IPS-18a (cell line): ENCODE results near the gene ATP8A1.
"Not testable (repeated sequence)": the region's sequence is repeated elsewhere in the genome, so short reads cannot be mapped to it uniquely, and the experiment has no call there.

Experiments
- H3K27ac ChIP-seq: one replicate; pipeline ENCODE4 v1.5.1; 2013; ENCODE audit warnings: low read length
- H3K27me3 ChIP-seq: one replicate; pipeline ENCODE4 v1.6.1; 2013; ENCODE audit warnings: mild to moderate bottlenecking, low read length; ENCODE audit not compliant: control insufficient read depth, insufficient read depth
- H3K36me3 ChIP-seq: one replicate; pipeline ENCODE4 v1.6.1; 2013; ENCODE audit warnings: low read depth, low read length; ENCODE audit not compliant: control insufficient read depth
- H3K4me1 ChIP-seq: one replicate; pipeline ENCODE4 v1.6.1; 2013; ENCODE audit warnings: low read depth, low read length; ENCODE audit not compliant: control insufficient read depth
- H3K4me3 ChIP-seq: one replicate; pipeline ENCODE4 v1.5.1; 2013; ENCODE audit warnings: low read length
- H3K9ac ChIP-seq: one replicate; pipeline ENCODE4 v1.6.1; 2013; ENCODE audit warnings: mild to moderate bottlenecking, low read length, moderate library complexity
- H3K9me3 ChIP-seq: one replicate; pipeline ENCODE4 v1.6.1; 2013; ENCODE audit warnings: low read depth, low read length; ENCODE audit not compliant: control insufficient read depth

ATP8A1 gene

GRCh38 chr4:42478509-42478908, 178.4 kb downstream of the ATP8A1 start:
- H3K27ac ChIP-seq, result no peak overlapping the region
- H3K9me3 ChIP-seq, result no peaks in the 10 kb centered on the region
- no peak overlapping the region for H3K9ac ChIP-seq
- H3K27me3 ChIP-seq, result no peaks in the 10 kb centered on the region
- H3K4me3 ChIP-seq, result no peak overlapping the region
- no peaks in the 10 kb centered on the region for H3K36me3 ChIP-seq
- H3K4me1 ChIP-seq, result peaks cover 20% of the 10 kb centered on the region

GRCh38 chr4:42474406-42474805, 182.5 kb downstream of the ATP8A1 start:
- Histone ChIP-seq H3K27ac (no peak overlapping the region), H3K4me3 (no peak overlapping the region), H3K9ac (no peak overlapping the region), H3K27me3 (no peaks in the 10 kb centered on the region), H3K36me3 (no peaks in the 10 kb centered on the region), H3K4me1 (peaks cover 6% of the 10 kb centered on the region), H3K9me3 (no peaks in the 10 kb centered on the region)

- no peak overlapping the region for H3K9ac ChIP-seq
- no peaks in the 10 kb centered on the region for H3K9me3 ChIP-seq
- H3K4me3 ChIP-seq, result no peak overlapping the region
- H3K27me3 ChIP-seq, result no peaks in the 10 kb centered on the region
- no peaks in the 10 kb centered on the region for H3K36me3 ChIP-seq
- H3K27ac ChIP-seq, result no peak overlapping the region
- H3K4me1 ChIP-seq, result no peaks in the 10 kb centered on the region
Observed at GRCh38 chr4:42473071-42473684, 183.7 kb downstream of the ATP8A1 start.

- Histone ChIP-seq H3K27me3 (no peaks in the 10 kb centered on the region), H3K4me3 (no peak overlapping the region), H3K27ac (no peak overlapping the region), H3K9me3 (no peaks in the 10 kb centered on the region), H3K9ac (no peak overlapping the region), H3K4me1 (no peaks in the 10 kb centered on the region), H3K36me3 (no peaks in the 10 kb centered on the region)
Observed at GRCh38 chr4:42471896-42472295, 185.0 kb downstream of the ATP8A1 start.

- Histone ChIP-seq H3K4me1 (no peaks in the 10 kb centered on the region), H3K36me3 (no peaks in the 10 kb centered on the region), H3K9ac (no peak overlapping the region), H3K27ac (no peak overlapping the region), H3K4me3 (no peak overlapping the region), H3K9me3 (no peaks in the 10 kb centered on the region), H3K27me3 (no peaks in the 10 kb centered on the region)
Observed at GRCh38 chr4:42470023-42470422, 186.9 kb downstream of the ATP8A1 start.

GRCh38 chr4:42467777-42468176, 189.1 kb downstream of the ATP8A1 start:
- not testable (repeated sequence) for H3K9ac ChIP-seq, H3K27ac ChIP-seq, H3K9me3 ChIP-seq, H3K4me1 ChIP-seq, H3K36me3 ChIP-seq, H3K27me3 ChIP-seq, H3K4me3 ChIP-seq

GRCh38 chr4:42466273-42466844, 190.5 kb downstream of the ATP8A1 start:
- Histone ChIP-seq H3K4me3 (no peak overlapping the region), H3K9me3 (no peaks in the 10 kb centered on the region), H3K9ac (no peak overlapping the region), H3K27me3 (no peaks in the 10 kb centered on the region), H3K27ac (no peak overlapping the region), H3K36me3 (no peaks in the 10 kb centered on the region), H3K4me1 (no peaks in the 10 kb centered on the region)

GRCh38 chr4:42464550-42465094, 192.3 kb downstream of the ATP8A1 start:
- no peak overlapping the region for H3K4me3 ChIP-seq
- H3K9me3 ChIP-seq, result no peaks in the 10 kb centered on the region
- no peaks in the 10 kb centered on the region for H3K36me3 ChIP-seq
- H3K4me1 ChIP-seq, result no peaks in the 10 kb centered on the region
- H3K9ac ChIP-seq, result no peak overlapping the region
- no peaks in the 10 kb centered on the region for H3K27me3 ChIP-seq
- no peak overlapping the region for H3K27ac ChIP-seq

- not testable (repeated sequence) for H3K27me3 ChIP-seq, H3K4me3 ChIP-seq, H3K9ac ChIP-seq, H3K27ac ChIP-seq, H3K9me3 ChIP-seq, H3K36me3 ChIP-seq
- peaks cover 24% of the 10 kb centered on the region for H3K4me1 ChIP-seq
Observed at GRCh38 chr4:42461216-42461615, 195.7 kb downstream of the ATP8A1 start.

GRCh38 chr4:42460043-42460442, 196.9 kb downstream of the ATP8A1 start:
- Histone ChIP-seq H3K9me3 (no peaks in the 10 kb centered on the region), H3K36me3 (no peaks in the 10 kb centered on the region), H3K4me3 (no peak overlapping the region), H3K27me3 (no peaks in the 10 kb centered on the region), H3K27ac (no peak overlapping the region), H3K4me1 (peaks cover 24% of the 10 kb centered on the region), H3K9ac (no peak overlapping the region)

- Histone ChIP-seq H3K4me3 (no peak overlapping the region), H3K9me3 (no peaks in the 10 kb centered on the region), H3K9ac (no peak overlapping the region), H3K36me3 (no peaks in the 10 kb centered on the region), H3K4me1 (peaks cover 24% of the 10 kb centered on the region), H3K27me3 (no peaks in the 10 kb centered on the region), H3K27ac (no peak overlapping the region)
Observed at GRCh38 chr4:42458657-42459056, 198.2 kb downstream of the ATP8A1 start.

GRCh38 chr4:42454755-42455420, 202.0 kb downstream of the ATP8A1 start:
- H3K4me3 ChIP-seq, result no peak overlapping the region
- no peaks in the 10 kb centered on the region for H3K9me3 ChIP-seq
- no peaks in the 10 kb centered on the region for H3K27me3 ChIP-seq
- peaks cover 45% of the 10 kb centered on the region for H3K4me1 ChIP-seq
- H3K27ac ChIP-seq, result no peak overlapping the region
- no peaks in the 10 kb centered on the region for H3K36me3 ChIP-seq
- H3K9ac ChIP-seq, result no peak overlapping the region
